ENCODE measurements around the gene VOPP1. TPM values are rescaled to one million over a fixed set of nuclear protein-coding genes. Genes with fewer than 3 reads are reported as not detected.

VOPP1 gene
- total and polyA plus RNA-seq, 2 donors (not counting 3 experiments of a cell fraction or from before 2014, with no cell fraction given), result 85.6 to 154 TPM

DNA sequence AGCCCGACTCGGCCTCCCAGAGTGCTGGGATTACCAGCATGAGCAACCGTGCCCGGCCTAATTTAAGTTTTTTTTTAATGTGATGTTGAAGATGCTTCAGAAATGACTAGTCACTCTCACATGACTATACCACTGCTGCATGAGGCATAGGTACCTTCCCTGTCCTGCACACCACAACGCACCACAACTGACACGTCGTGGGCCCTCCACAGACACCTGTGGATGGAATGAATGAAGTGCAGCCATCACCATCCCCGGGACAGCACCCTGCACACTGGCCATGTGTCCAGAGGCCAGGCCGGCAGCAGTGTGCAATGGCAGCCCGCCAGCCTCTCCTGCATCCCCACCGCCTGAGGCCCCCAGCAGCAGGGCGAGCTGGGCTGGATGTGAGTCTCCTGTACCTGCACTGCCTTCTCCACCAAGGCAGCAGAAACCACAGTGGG lies 55.1 kb downstream of the VOPP1 start:
- Histone ChIP-seq H3K27ac (ENCODE audit: insufficient read depth, low read depth, low read length) (no peak overlapping the region), H3K9ac (replicated peaks; ENCODE audit: extremely low read depth, insufficient read depth, low read length) (no peak overlapping the region), H3K79me2 (ENCODE audit: control insufficient read depth, insufficient read depth, low read length) (peaks cover 22% of the 10 kb centered on the region), H2AFZ (ENCODE audit: low read depth, low read length) (no peak overlapping the region), H3K4me1 (ENCODE audit: control insufficient read depth, extremely low read depth, insufficient read depth, low read length) (no peaks in the 10 kb centered on the region), H3K9me1 (replicated peaks; ENCODE audit: control insufficient read depth, extremely low read depth, insufficient read depth, low read length) (no peaks in the 10 kb centered on the region), H3K9me3 (replicated peaks; ENCODE audit: control insufficient read depth, insufficient read depth, low read length) (no peaks in the 10 kb centered on the region), H3K27me3 (ENCODE audit: control insufficient read depth in 2 of 2, insufficient read depth in 2 of 2, low read length in 2 of 2) (no peaks in the 10 kb centered on the region), H3K36me3 (ENCODE audit: control insufficient read depth in 2 of 2, extremely low read depth in 1 of 2, insufficient read depth in 2 of 2, low read length in 2 of 2) (peaks cover 10 to 38% of the 10 kb centered on the region in 2 experiments), H4K20me1 (replicated peaks; ENCODE audit: control insufficient read depth, extremely low read depth, insufficient read depth, low read length) (no peaks in the 10 kb centered on the region), H3K4me2 (ENCODE audit: insufficient read depth, low read length) (no peak overlapping the region), H3K4me3 (replicated peaks in 1 of 3; ENCODE audit: insufficient read depth in 1 of 3, low read depth in 1 of 3, low read length in 3 of 3) (no peak overlapping the region)
- FAIRE-seq (no peak), DNase-seq (ENCODE audit: low read depth, low spot score) (no peak)
- POLR2A ChIA-PET, result no interaction called here
- intact Hi-C loops (cut with micrococcal nuclease), result no loop called here
- TF ChIP-seq, protein P1, sequence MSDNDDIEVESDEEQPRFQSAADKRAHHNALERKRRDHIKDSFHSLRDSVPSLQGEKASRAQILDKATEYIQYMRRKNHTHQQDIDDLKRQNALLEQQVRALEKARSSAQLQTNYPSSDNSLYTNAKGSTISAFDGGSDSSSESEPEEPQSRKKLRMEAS (IDR thresholded peaks at IDR 0.05; ENCODE audit: insufficient read depth, insufficient read length), result no peak
- no peak for TF ChIP-seq GATA2 (IDR thresholded peaks at IDR 0.05; ENCODE audit: insufficient read depth, insufficient read length, low read depth, low read length)
- no peak for TF ChIP-seq EZH2 (IDR thresholded peaks at IDR 0.05; ENCODE audit: borderline replicate concordance, low read depth, low read length, severe bottlenecking)
- no peak for TF ChIP-seq POLR2A (IDR thresholded peaks at IDR 0.05; ENCODE audit: low read depth, low read length)
- no peak for TF ChIP-seq POLR2AphosphoS5 (IDR thresholded peaks at IDR 0.05; ENCODE audit: insufficient read depth, low read depth, low read length)
- no peak for TF ChIP-seq MYC (IDR thresholded peaks at IDR 0.05; ENCODE audit: low read depth, low read length)
- TF ChIP-seq JUN (IDR thresholded peaks at IDR 0.05; ENCODE audit: borderline replicate concordance, insufficient read depth, insufficient read length, low read depth), result no peak
- no peak for TF ChIP-seq FOS (IDR thresholded peaks at IDR 0.05; ENCODE audit: borderline replicate concordance, insufficient read depth, low read length)
- TF ChIP-seq, protein P2, sequence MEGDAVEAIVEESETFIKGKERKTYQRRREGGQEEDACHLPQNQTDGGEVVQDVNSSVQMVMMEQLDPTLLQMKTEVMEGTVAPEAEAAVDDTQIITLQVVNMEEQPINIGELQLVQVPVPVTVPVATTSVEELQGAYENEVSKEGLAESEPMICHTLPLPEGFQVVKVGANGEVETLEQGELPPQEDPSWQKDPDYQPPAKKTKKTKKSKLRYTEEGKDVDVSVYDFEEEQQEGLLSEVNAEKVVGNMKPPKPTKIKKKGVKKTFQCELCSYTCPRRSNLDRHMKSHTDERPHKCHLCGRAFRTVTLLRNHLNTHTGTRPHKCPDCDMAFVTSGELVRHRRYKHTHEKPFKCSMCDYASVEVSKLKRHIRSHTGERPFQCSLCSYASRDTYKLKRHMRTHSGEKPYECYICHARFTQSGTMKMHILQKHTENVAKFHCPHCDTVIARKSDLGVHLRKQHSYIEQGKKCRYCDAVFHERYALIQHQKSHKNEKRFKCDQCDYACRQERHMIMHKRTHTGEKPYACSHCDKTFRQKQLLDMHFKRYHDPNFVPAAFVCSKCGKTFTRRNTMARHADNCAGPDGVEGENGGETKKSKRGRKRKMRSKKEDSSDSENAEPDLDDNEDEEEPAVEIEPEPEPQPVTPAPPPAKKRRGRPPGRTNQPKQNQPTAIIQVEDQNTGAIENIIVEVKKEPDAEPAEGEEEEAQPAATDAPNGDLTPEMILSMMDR (IDR thresholded peaks at IDR 0.05; ENCODE audit: extremely low read depth in 1 of 2, insufficient read depth in 1 of 2, low read depth in 1 of 2, low read length in 2 of 2), result no peak
- CTCF ChIA-PET, result interaction anchor here (0.7 kb wide), 1 partner anchor 54 kb away, joined by 4 read pairs; no protein-coding TSS in a partner anchor
- dilution Hi-C loops (cut with MboI; ENCODE audit: extremely low pct_ligation_motif_present, low sequenced_read_pairs), result no loop called here
- no TSS peak for BruUV-seq (replicated peaks)
